IMR-90 (cell line): ENCODE data around the gene SRR. TPM values are rescaled to one million over a fixed set of nuclear protein-coding genes. Genes with fewer than 3 reads are reported as not detected.

Experiments used
- ATAC-seq: fragments of 200-7000 bp; cut with Tn5 transposase; 2 replicates; pipeline ENCODE4 v1.9.1; 2020; ENCODE audit warnings: low read depth, mild to moderate bottlenecking, moderate library complexity
- BruUV-seq: library from RNA; stranded (reverse); fragments of 400-500 nt; replicated peaks from 2 replicates; lab custom pipeline; 2021; lab: Mats Ljungman, UMichigan
- CTCF ChIA-PET: fragments of 300-600 bp; formaldehyde crosslinking; extraction: SDS; loops from one replicate; lab custom pipeline; 2021; ENCODE audit warnings: antibody characterized with exemption; lab: Yijun Ruan, JAX
- POLR2A ChIA-PET: fragments of 300-600 bp; sonication (Branson Sonifier 250); formaldehyde crosslinking; loops from one replicate; lab custom pipeline; 2022; ENCODE audit warnings: antibody characterized with exemption; ENCODE audit not compliant: unreplicated experiment; lab: Charles Lee
- DNase-seq: peaks from one replicate; pipeline ENCODE4 v3.0.0; 2013
- H2AFZ ChIP-seq: replicated peaks from 2 replicates; pipeline ENCODE3; 2013; ENCODE audit warnings: low read length, mild to moderate bottlenecking; ENCODE audit not compliant: poor library complexity
- H2AK5ac ChIP-seq: 2 replicates; pipeline ENCODE4 v1.6.1; 2013; ENCODE audit warnings: low read depth, low read length, inconsistent platforms
- H2AK9ac ChIP-seq: replicated peaks from 2 replicates; pipeline ENCODE3; 2013; ENCODE audit warnings: mild to moderate bottlenecking, low read depth, low read length, moderate library complexity; ENCODE audit not compliant: poor library complexity
- H2BK120ac ChIP-seq: 2 replicates; pipeline ENCODE4 v1.6.1; 2013; ENCODE audit warnings: low read depth, low read length, inconsistent platforms
- H2BK15ac ChIP-seq: 3 replicates; pipeline ENCODE4 v1.6.1; 2013; ENCODE audit warnings: low read depth, low read length, inconsistent platforms
- H2BK20ac ChIP-seq: 2 replicates; pipeline ENCODE4 v1.6.1; 2013; ENCODE audit warnings: low read depth, mild to moderate bottlenecking, inconsistent platforms, low read length, moderate library complexity
- H2BK5ac ChIP-seq: 2 replicates; pipeline ENCODE4 v1.6.1; 2013; ENCODE audit warnings: mild to moderate bottlenecking, low read depth, low read length, inconsistent platforms; ENCODE audit not compliant: poor library complexity, severe bottlenecking
- H3K14ac ChIP-seq: replicated peaks from 2 replicates; pipeline ENCODE4 v1.6.1; 2013; ENCODE audit warnings: low read depth, low read length, inconsistent platforms
- H3K18ac ChIP-seq: 2 replicates; pipeline ENCODE4 v1.6.1; 2013; ENCODE audit warnings: low read depth, low read length, control low read depth
- H3K23ac ChIP-seq: 2 replicates; pipeline ENCODE4 v1.6.1; 2013; ENCODE audit warnings: low read depth, low read length, inconsistent platforms
- H3K27ac ChIP-seq: 2 replicates; pipeline ENCODE4 v1.5.1; 2013; ENCODE audit warnings: mild to moderate bottlenecking, control low read depth, low read length; ENCODE audit not compliant: insufficient read depth
- H3K27me3 ChIP-seq: 2 replicates; pipeline ENCODE4 v1.6.1; 2013; ENCODE audit warnings: low read length; ENCODE audit not compliant: control insufficient read depth, insufficient read depth
- H3K36me3 ChIP-seq: 2 replicates; pipeline ENCODE4 v1.6.1; 2013; ENCODE audit warnings: low read length, mixed read lengths; ENCODE audit not compliant: control insufficient read depth, insufficient read depth
- H3K4ac ChIP-seq: 2 replicates; pipeline ENCODE4 v1.6.1; 2013; ENCODE audit warnings: low read depth, low read length, inconsistent platforms
- H3K4me1 ChIP-seq: 2 replicates; pipeline ENCODE4 v1.6.1; 2013; ENCODE audit warnings: low read length, mixed read lengths; ENCODE audit not compliant: control insufficient read depth, insufficient read depth
- H3K4me2 ChIP-seq: 2 replicates; pipeline ENCODE4 v1.6.1; 2013; ENCODE audit warnings: low read depth, mild to moderate bottlenecking, control low read depth, low read length, moderate library complexity
- H3K4me3 ChIP-seq: 2 replicates; pipeline ENCODE4 v1.5.1; 2013; ENCODE audit warnings: low read depth, mild to moderate bottlenecking, control low read depth, low read length, moderate library complexity; ENCODE audit not compliant: insufficient read depth
- H3K56ac ChIP-seq: 2 replicates; pipeline ENCODE4 v1.6.1; 2013; ENCODE audit warnings: low read length, inconsistent platforms; ENCODE audit not compliant: insufficient read depth; ENCODE audit errors: extremely low read depth
- H3K79me1 ChIP-seq, 2 experiments: 2 replicates each; pipeline ENCODE4 v1.6.1; 2013; ENCODE audit warnings: low read length in 2 of 2, inconsistent platforms in 1 of 2, low read depth in 1 of 2
- H3K9ac ChIP-seq: 2 replicates; pipeline ENCODE4 v1.6.1; 2013; ENCODE audit warnings: low read depth, low read length, control low read depth
- H3K9me1 ChIP-seq: 2 replicates; pipeline ENCODE4 v1.6.1; 2013; ENCODE audit warnings: low read length, inconsistent platforms; ENCODE audit not compliant: insufficient read depth
- H3K9me3 ChIP-seq: 2 replicates; pipeline ENCODE4 v1.6.1; 2013; ENCODE audit warnings: low read length; ENCODE audit not compliant: control insufficient read depth, insufficient read depth
- H4K20me1 ChIP-seq: 2 replicates; pipeline ENCODE4 v1.6.1; 2013; ENCODE audit warnings: low read length, inconsistent platforms; ENCODE audit not compliant: insufficient read depth
- H4K5ac ChIP-seq: 2 replicates; pipeline ENCODE4 v1.6.1; 2013; ENCODE audit warnings: mild to moderate bottlenecking, low read depth, low read length, control low read depth
- H4K8ac ChIP-seq, 2 experiments: 2 replicates each; pipeline ENCODE4 v1.6.1; 2013; ENCODE audit warnings: low read depth in 2 of 2, low read length in 2 of 2, control low read depth in 1 of 2, inconsistent platforms in 1 of 2
- H4K91ac ChIP-seq: 2 replicates; pipeline ENCODE4 v1.6.1; 2013; ENCODE audit warnings: low read depth, low read length, inconsistent platforms; ENCODE audit not compliant: insufficient read depth
- BHLHE40 ChIP-seq: fragments of 150-350 bp; IDR thresholded peaks from 2 replicates; pipeline ENCODE4 v1.6.1; 2016; ENCODE audit warnings: mild to moderate bottlenecking, low read depth, low read length
- CEBPB ChIP-seq: IDR thresholded peaks from 2 replicates; pipeline ENCODE4 v1.6.1; 2012; ENCODE audit warnings: low read depth, low read length, improper control_type of control experiment
- CHD1 ChIP-seq: IDR thresholded peaks from 2 replicates; pipeline ENCODE4 v1.6.1; 2012; ENCODE audit warnings: low read depth, low read length, improper control_type of control experiment
- CTCF ChIP-seq: conservative IDR thresholded peaks from 2 replicates; pipeline ENCODE4 v1.5.1; 2012; ENCODE audit warnings: mild to moderate bottlenecking, low read depth, low read length, improper control_type of control experiment
- ELK1 ChIP-seq: fragments of 150-350 bp; IDR thresholded peaks from 2 replicates; pipeline ENCODE4 v1.6.1; 2016; ENCODE audit warnings: low read depth, mild to moderate bottlenecking, low read length, moderate library complexity, borderline replicate concordance
- FOS ChIP-seq: fragments of 150-350 bp; IDR thresholded peaks from 2 replicates; pipeline ENCODE4 v1.6.1; 2016; ENCODE audit warnings: low read depth, low read length
- MAFK ChIP-seq: IDR thresholded peaks from 2 replicates; pipeline ENCODE4 v1.6.1; 2012; ENCODE audit warnings: low read depth, low read length, improper control_type of control experiment
- MAZ ChIP-seq: IDR thresholded peaks from 2 replicates; pipeline ENCODE4 v1.6.1; 2012; ENCODE audit warnings: low read depth, mild to moderate bottlenecking, low read length, improper control_type of control experiment, moderate library complexity, borderline replicate concordance
- NFE2L2 ChIP-seq: fragments of 150-350 bp; IDR thresholded peaks from 2 replicates; pipeline ENCODE4 v1.6.1; 2016; ENCODE audit warnings: low read depth, mild to moderate bottlenecking, low read length
- POLR2A ChIP-seq: IDR thresholded peaks from 2 replicates; pipeline ENCODE4 v1.6.1; 2012; ENCODE audit warnings: mild to moderate bottlenecking, low read depth, low read length
- RAD21 ChIP-seq: IDR thresholded peaks from 2 replicates; pipeline ENCODE4 v1.6.1; 2012; ENCODE audit warnings: low read length, improper control_type of control experiment
- RFX5 ChIP-seq: IDR thresholded peaks from 2 replicates; pipeline ENCODE4 v1.8.0; 2012; ENCODE audit warnings: low read depth, mild to moderate bottlenecking, low read length, moderate library complexity
- SMC3 ChIP-seq: fragments of 150-350 bp; IDR thresholded peaks from 2 replicates; pipeline ENCODE4 v1.6.1; 2016; ENCODE audit warnings: low read depth, mild to moderate bottlenecking, antibody characterized with exemption, low read length, moderate library complexity
- WGBS, 2 experiments: methylation state at CpG; one replicate each; pipeline versions ENCODE4 v1.1.5 to v1.1.7; 2013; ENCODE audit warnings: missing lambda C conversion rate in 2 of 2; ENCODE audit not compliant: insufficient read length in 1 of 2; ENCODE audit errors: extremely low coverage in 2 of 2; 5-methylcytosine and 5-hydroxymethylcytosine counted together
- dilution Hi-C: fragments of 300-500 bp; cut with HindIII; formaldehyde crosslinking; loops from one replicate; pipeline ENCODE4 v1.14.3; 2018; ENCODE audit warnings: low sequenced_read_pairs; ENCODE audit not compliant: unreplicated experiment
- in situ Hi-C: fragments of 300-500 bp; cut with MboI; formaldehyde crosslinking; loops from 3 replicates; pipeline ENCODE4 v1.14.3; 2019; ENCODE audit warnings: low sequenced_read_pairs, inconsistent platforms, mixed read lengths
- intact Hi-C: fragments of 100-400 bp; cut with micrococcal nuclease; formaldehyde crosslinking; loops from 2 replicates; pipeline ENCODE4 v1.10.0; 2022
- polyA plus RNA-seq, 3 experiments: library from polyadenylated mRNA; depleted of rRNA; stranded (reverse); fragments of >200 nt; gene quantifications; 2 replicates each; pipeline ENCODE4 v1.2.3, GENCODE V29; 2012; ENCODE audit warnings: low replicate concordance in 1 of 3
- total RNA-seq: library from RNA; depleted of rRNA; stranded (reverse); fragments of >200 nt; gene quantifications from 2 replicates; pipeline ENCODE4 v1.2.3, GENCODE V29; 2012

Gene SRR
- total and polyA plus RNA-seq, 2 of the 4 experiments (the other 2 are of a cell fraction) = 14.5 to 52.7 TPM

DNA sequence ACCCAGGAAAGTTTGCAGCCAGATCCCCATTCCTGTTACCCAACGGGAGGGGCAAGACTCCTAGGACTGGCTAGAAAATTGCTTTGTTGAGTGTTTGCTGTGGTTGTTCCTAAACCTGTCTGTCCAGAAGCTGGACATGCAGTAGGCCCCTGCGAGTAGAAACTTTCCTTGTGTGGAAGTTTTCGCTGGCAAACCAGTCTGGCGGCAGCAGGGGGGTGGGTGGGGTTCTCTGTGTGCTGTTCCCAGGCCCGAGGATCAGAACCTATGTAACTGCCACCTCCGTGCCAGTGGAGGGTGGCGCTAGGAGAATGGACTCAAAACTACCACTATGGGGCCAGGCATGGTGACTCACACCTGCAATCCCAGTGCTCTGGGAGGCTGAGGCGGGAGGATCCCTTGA is 42.7 kb downstream of the SRR start:
- Histone ChIP-seq H3K36me3 (peaks cover 19% of the 10 kb centered on the region), H3K4ac (no peak overlapping the region), H3K14ac (no peak overlapping the region), H3K27me3 (no peaks in the 10 kb centered on the region), H3K56ac (no peak overlapping the region), H4K5ac (no peak overlapping the region), H3K23ac (no peak overlapping the region), H2BK15ac (no peak overlapping the region), H4K8ac (no peak overlapping the region), H3K4me3 (no peak overlapping the region), H2BK20ac (no peak overlapping the region), H3K9me1 (peaks cover 13% of the 10 kb centered on the region), H2AK9ac (no peak overlapping the region), H3K18ac (no peak overlapping the region), H2AK5ac (no peak overlapping the region), H4K20me1 (peaks cover 18% of the 10 kb centered on the region), H3K79me1 (peaks cover 12 to 37% of the 10 kb centered on the region in 2 experiments; a peak in 3 of 4 replicates), H3K9ac (no peak overlapping the region), H2BK120ac (no peak overlapping the region), H3K9me3 (no peaks in the 10 kb centered on the region), H3K4me2 (no peak overlapping the region), H2BK5ac (no peak overlapping the region), H2AFZ (no peak overlapping the region), H4K91ac (no peak overlapping the region), H3K27ac (no peak overlapping the region), H3K4me1 (peaks cover 9% of the 10 kb centered on the region)
- no peak for TF ChIP-seq CEBPB
- TF ChIP-seq CHD1 = no peak
- no peak for TF ChIP-seq ELK1
- no peak for TF ChIP-seq MAFK
- TF ChIP-seq MAZ = no peak
- no peak for TF ChIP-seq POLR2A
- TF ChIP-seq RFX5 = no peak
- TF ChIP-seq BHLHE40 = no peak
- no peak for TF ChIP-seq SMC3
- TF ChIP-seq FOS = no peak
- TF ChIP-seq RAD21 = no peak
- no peak for TF ChIP-seq CTCF
- no peak for TF ChIP-seq NFE2L2
- DNase-seq = no peak
- CTCF ChIA-PET = no interaction called here
- ATAC-seq = no peak
- WGBS, 2 experiments = 100% methylated on average over 5 of the region's 8 CpGs; no CpG with 5 or more reads in 1 of the 2 experiments
- in situ Hi-C loops (no loop called here), intact Hi-C loops (no loop called here), dilution Hi-C loops (no loop called here)
- no TSS peak for BruUV-seq
- POLR2A ChIA-PET = no interaction called here
